GM21390 (cell line): ENCODE measurements around the gene LZTS2.
"Not testable (repeated sequence)": the region's sequence is repeated elsewhere in the genome, so short reads cannot be mapped to it uniquely, and the experiment has no call there.

ENCODE experiments used
- ATAC-seq: cut with Tn5 transposase; IDR thresholded peaks from one replicate; pipeline ENCODE4 v1.9.1; 2021; ENCODE audit not compliant: unreplicated experiment

Gene LZTS2, protein sequence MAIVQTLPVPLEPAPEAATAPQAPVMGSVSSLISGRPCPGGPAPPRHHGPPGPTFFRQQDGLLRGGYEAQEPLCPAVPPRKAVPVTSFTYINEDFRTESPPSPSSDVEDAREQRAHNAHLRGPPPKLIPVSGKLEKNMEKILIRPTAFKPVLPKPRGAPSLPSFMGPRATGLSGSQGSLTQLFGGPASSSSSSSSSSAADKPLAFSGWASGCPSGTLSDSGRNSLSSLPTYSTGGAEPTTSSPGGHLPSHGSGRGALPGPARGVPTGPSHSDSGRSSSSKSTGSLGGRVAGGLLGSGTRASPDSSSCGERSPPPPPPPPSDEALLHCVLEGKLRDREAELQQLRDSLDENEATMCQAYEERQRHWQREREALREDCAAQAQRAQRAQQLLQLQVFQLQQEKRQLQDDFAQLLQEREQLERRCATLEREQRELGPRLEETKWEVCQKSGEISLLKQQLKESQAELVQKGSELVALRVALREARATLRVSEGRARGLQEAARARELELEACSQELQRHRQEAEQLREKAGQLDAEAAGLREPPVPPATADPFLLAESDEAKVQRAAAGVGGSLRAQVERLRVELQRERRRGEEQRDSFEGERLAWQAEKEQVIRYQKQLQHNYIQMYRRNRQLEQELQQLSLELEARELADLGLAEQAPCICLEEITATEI

GRCh38 chr10:100999742-101000126, at the start of gene LZTS2:
Gene LZTS2, plus strand, starts transcription at chr10:100999808. Its CDS starts 2,731 bp downstream, at chr10:101002539.
- no peak for ATAC-seq

GRCh38 chr10:100960251-100960650, 39.4 kb upstream of the LZTS2 start:
- no peak for ATAC-seq

- ATAC-seq = no peak
Observed at GRCh38 chr10:100962351-100963080, 37.1 kb upstream of the LZTS2 start.

GRCh38 chr10:100963826-100964225, 35.8 kb upstream of the LZTS2 start:
- ATAC-seq = no peak

DNA sequence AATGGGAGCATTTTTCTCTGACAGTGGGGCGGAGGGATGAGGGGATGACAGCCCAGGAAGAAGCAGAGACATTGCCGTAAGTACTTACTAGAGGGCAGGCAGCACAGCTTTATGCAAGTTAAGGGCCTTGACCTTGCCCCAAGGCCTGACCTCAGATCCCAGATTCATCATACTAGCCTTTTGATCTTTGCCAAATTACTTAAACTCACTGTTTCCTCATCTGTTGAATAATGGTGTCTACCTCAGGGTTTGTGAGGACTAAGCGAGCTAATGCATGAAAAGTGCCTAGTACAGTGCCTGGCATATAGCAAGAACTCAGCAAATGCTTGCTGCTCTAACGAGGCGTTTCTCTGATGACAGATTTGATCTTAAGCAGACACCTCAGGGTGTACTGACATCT, 33.8 kb upstream of the LZTS2 start:
- no peak for ATAC-seq

- ATAC-seq = no peak
Observed at GRCh38 chr10:100966887-100967286, 32.7 kb upstream of the LZTS2 start.

DNA sequence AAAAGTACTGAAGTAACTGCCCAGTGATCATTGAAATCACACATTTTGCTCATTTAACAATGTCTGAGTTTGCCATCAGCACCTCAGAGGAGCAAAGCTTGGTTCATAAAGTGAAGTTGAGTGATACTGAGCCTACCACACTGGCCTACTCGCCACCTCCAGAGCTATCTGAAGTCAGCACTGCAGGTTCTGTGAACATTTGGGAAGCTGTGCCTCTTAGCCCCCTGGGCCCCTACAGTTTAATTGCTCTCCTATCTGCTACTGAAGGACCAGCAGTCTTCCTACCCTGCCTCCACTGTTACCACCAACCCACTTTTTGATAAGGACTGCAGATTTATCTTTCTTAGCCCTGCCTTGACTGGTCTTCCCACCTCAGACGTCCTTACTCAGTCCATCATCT, 32.3 kb upstream of the LZTS2 start:
- no peak for ATAC-seq

DNA sequence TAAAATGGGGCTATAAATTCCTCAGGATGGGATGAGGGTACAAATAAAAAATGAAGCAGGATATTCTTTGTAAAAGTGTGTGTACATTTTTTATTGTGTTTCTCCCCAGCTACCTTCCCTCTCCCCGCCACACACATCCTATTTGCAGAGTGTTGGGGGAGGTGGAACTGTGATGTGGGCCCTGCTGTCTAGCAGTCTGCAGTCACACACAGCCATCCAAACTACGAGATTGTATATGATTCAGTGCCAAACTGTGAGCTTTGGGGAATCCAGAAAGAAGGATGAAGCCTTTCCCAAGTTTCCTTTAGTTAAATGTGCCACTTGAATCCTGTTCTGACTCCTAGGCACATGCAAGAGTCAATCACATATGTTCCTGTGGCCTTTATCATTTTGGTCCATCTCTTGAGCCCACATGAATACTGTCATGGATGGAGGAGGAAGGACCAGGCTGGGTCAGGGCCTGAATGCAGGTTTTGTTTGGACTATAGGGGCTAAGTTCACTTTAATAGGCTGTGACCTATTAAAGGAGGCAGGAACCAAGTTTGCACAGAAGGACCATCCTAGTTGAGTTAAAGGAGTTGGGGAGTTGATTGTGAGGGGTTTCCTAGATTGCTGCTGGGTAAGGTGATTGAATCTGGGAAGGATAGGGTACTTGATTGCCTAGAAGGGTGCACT, 31.4 kb upstream of the LZTS2 start:
- ATAC-seq = no peak

DNA sequence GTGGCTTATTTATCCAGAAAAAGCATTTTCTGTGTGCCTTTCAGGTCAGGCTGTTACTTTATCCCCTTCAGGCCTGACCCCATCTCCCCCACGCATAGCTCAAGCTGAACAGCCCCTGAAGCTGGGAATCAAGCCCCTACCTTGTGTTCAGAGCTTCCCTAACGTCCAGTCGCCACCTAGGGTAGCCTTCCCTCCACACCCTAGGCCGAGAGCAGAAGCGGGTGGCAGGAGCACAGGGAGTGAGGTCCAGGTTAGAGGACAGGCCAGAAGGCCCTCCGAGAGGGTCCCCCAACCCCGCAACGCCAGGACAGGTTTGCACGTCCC, 30.8 kb upstream of the LZTS2 start:
- ATAC-seq = no peak

DNA sequence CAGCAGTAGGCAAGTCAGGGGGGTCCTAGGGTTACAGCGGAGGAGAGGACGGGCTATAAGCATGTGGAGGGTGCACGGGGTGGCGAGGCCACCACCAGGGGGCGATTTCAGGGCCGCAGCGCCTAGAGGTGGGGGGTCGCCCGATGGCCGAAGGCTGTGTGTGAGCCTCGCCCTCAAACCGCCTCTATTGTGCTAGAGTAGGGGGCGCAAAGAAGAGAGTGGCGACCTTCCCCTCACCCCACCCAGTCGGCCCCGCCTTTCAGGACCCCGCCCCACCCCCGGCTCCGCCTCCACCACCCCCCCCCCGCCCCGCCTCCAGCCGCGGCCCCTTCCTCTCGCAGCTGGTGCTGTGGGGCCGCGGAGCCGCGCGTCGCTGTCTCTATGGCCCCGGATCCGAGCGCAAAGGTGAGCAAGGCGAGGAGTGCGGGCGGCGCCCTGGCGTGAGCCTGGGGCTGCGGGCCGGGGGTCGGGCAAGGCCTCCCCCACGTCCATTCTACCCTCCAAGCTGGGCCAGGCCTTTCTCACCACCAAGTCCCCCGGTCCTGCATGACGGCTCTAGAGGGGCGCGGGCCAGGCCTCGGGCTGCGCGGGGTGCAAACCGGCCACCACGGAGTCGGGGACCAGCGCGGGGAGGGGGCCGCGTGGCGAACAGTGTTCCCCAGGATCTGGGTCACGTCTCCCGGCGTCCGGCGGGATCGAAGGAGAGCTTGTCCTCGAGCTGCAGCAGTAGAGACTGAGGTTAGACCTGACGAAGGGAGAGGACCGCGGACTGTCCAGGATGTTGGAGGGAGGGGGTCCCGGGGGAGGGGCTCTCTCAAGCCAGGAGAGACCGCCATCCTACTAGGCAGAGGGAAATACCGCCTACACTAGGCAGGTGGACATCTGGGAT, 30.2 kb upstream of the LZTS2 start, which contains the start of gene SEMA4G:
TSS of gene SEMA4G (plus strand) at position 318 of the 889 bp plus-strand sequence. CDS start 3,409 bp downstream, outside the sequence.
- no peak for ATAC-seq

GRCh38 chr10:100970076-100970913, 29.3 kb upstream of the LZTS2 start:
- ATAC-seq = no peak

DNA sequence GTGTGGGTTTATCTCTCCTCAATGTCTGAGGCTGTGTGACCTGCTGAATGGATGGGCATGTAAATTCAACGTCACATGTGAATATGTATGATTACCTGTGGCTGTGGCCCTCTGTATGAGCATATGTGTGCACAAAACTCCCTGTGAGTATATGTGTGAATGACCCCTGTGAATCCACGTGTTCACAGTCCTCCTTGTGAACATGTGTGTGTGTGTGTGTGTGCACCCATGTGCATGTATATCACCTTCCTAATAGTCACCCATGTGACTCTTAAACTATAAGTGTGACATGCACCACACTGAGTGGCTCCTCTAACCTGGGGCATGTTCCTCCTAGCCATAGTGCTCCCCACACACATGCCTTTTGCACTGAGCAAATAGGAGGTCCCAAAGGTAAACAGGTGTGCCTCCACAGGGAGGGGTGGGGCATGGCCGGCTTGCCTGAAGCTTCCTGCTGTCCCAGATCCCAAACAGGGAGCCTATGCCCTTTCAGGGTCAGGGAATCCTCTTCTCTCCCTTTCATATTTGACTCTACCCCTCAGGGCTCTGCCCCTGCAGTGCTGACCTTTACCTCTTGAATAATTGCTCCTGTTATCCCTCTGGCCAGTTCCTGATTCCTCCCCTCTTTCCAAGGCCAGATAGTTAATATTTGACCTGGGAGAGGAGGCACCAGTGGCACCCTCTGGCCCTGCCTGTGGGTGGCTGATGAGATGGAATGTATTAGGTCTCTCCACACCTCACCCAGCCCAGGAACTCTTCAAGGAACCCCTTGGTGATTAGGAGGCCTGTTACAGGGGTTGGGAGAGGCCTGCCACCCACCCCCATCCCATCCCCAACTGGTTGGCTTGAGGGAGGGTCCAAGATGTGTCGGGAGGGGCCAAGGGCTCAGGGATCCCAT, 28.4 kb upstream of the LZTS2 start:
- ATAC-seq = no peak

- ATAC-seq = no peak
Observed at GRCh38 chr10:100972115-100972903, 27.3 kb upstream of the LZTS2 start.

- no peak for ATAC-seq
Observed at GRCh38 chr10:100972904-100973535, 26.6 kb upstream of the LZTS2 start.

DNA sequence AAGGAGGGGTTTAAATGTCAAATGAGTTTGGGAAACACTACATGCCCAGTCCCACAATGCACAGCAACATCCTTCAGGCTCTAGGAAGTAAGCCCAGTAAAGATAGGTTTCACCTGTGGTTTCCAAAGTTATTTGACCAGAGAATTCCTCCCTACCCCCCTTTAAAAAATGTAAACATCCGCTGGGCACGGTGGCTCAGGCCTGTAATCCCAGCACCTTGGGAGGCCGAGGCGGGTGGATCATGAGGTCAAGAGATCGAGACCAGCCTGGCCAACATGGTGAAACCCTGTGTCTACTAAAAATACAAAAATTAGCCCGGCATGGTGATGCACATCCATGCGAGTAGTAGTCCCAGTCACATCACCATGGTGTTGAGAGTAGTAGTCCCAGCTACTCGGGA, 24.2 kb upstream of the LZTS2 start:
- ATAC-seq = not testable (repeated sequence)

DNA sequence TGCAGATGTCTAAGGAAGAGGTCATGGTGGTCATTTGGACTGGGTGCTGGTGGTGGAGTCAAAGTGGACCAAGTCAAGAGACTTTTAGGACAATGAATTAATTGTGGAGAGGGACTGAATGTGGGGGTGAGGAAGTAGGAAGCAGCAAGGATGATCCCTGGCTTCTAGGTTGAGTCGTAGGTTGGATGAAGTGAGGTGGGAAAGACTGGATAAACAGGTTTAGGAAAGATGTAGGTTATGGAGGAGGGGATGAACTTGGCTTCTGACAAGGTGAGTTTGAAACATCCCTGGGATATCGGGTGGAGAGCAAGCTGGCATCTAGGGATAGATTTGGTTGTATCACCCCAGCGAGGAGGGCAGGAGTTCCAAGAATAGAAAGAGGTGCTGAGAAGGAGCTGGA, 22.7 kb upstream of the LZTS2 start:
- ATAC-seq = no peak

DNA sequence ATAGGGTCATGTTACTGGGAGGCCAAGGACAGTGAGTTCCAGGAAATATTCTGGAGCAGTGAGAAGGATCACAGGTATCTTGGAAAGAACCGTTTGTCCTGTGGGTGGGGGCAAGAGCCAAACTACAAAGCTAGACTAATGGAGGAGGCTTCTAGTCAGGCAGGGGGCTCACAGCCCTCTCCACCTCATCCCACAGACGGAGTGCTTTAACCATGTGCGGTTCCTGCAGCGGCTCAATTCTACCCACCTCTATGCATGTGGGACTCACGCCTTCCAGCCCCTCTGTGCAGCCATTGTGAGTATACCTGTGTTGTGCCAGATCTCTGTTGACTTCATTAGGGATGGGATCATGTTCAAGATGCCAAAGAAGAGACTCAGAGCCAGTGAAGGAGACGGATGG, 22.2 kb upstream of the LZTS2 start:
- ATAC-seq = no peak
